Keratinocyte (primary cell): ENCODE data around the gene ARID1B. TPM values are rescaled to one million over a fixed set of nuclear protein-coding genes. Genes with fewer than 3 reads are reported as not detected.

ENCODE experiments used
- DNase-seq: peaks from one replicate; pipeline ENCODE4 v3.0.0-alpha.2; 2011; ENCODE audit warnings: low read depth, missing footprints, low spot score
- FAIRE-seq: peaks from 2 replicates; lab custom pipeline; 2011; peaks lifted over from hg19 to GRCh38; lab: Jason Lieb, UNC
- H2AFZ ChIP-seq: 2 replicates; pipeline ENCODE4 v1.6.0; 2012; ENCODE audit warnings: low read length, control low read depth, inconsistent platforms; ENCODE audit not compliant: control insufficient read depth
- H3K27ac ChIP-seq: 2 replicates; pipeline ENCODE4 v1.5.1; 2011; ENCODE audit warnings: low read length; ENCODE audit not compliant: control insufficient read depth, insufficient read depth
- H3K27me3 ChIP-seq: 3 replicates; pipeline ENCODE4 v1.6.0; 2011; ENCODE audit warnings: low read length; ENCODE audit not compliant: control insufficient read depth, insufficient read depth; ENCODE audit errors: extremely low read depth
- H3K36me3 ChIP-seq, 2 experiments: 2 replicates in 1 of 2; 3 replicates in 1 of 2; pipeline ENCODE4 v1.5.1; 2011; ENCODE audit warnings: low read length in 2 of 2, mild to moderate bottlenecking in 1 of 2; ENCODE audit not compliant: control insufficient read depth in 2 of 2, insufficient read depth in 2 of 2; ENCODE audit errors: extremely low read depth in 1 of 2
- H3K4me1 ChIP-seq: 3 replicates; pipeline ENCODE4 v1.5.1; 2011; ENCODE audit warnings: low read length; ENCODE audit not compliant: control insufficient read depth, insufficient read depth; ENCODE audit errors: extremely low read depth
- H3K4me2 ChIP-seq: 3 replicates; pipeline ENCODE4 v1.6.0; 2011; ENCODE audit warnings: low read depth, low read length; ENCODE audit not compliant: control insufficient read depth, insufficient read depth; ENCODE audit errors: extremely low read depth
- H3K4me3 ChIP-seq, 3 experiments: fragments of 200-600 bp in 1 of 3; sonication (generic) in 1 of 3; 2 replicates in 2 of 3; 3 replicates in 1 of 3; pipeline ENCODE4 v1.5.1; 2011 to 2016; ENCODE audit warnings: low read length in 3 of 3, mild to moderate bottlenecking in 3 of 3, control low read depth in 2 of 3, inconsistent platforms in 1 of 3, low read depth in 1 of 3, mixed read lengths in 1 of 3, mixed run types in 1 of 3, moderate library complexity in 1 of 3; ENCODE audit not compliant: control insufficient read depth in 2 of 3, insufficient read depth in 2 of 3; ENCODE audit errors: extremely low read depth in 1 of 3
- H3K79me2 ChIP-seq: 2 replicates; pipeline ENCODE4 v1.6.0; 2012; ENCODE audit warnings: low read length; ENCODE audit not compliant: control insufficient read depth, insufficient read depth
- H3K9ac ChIP-seq: 3 replicates; pipeline ENCODE4 v1.6.0; 2011; ENCODE audit warnings: low read length; ENCODE audit not compliant: control insufficient read depth, insufficient read depth; ENCODE audit errors: extremely low read depth
- H3K9me1 ChIP-seq: 3 replicates; pipeline ENCODE4 v1.6.0; 2011; ENCODE audit warnings: low read length; ENCODE audit not compliant: control insufficient read depth, insufficient read depth; ENCODE audit errors: extremely low read depth
- H3K9me3 ChIP-seq: 2 replicates; pipeline ENCODE4 v1.5.1; 2012; ENCODE audit warnings: low read depth, low read length; ENCODE audit not compliant: control insufficient read depth
- H4K20me1 ChIP-seq: 3 replicates; pipeline ENCODE4 v1.6.0; 2011; ENCODE audit warnings: low read length; ENCODE audit not compliant: control insufficient read depth, insufficient read depth; ENCODE audit errors: extremely low read depth
- CTCF ChIP-seq, 3 experiments: IDR thresholded peaks in 1 of 3; conservative IDR thresholded peaks in 1 of 3; optimal IDR thresholded peaks in 1 of 3; 2 replicates in 2 of 3; 3 replicates in 1 of 3; pipeline versions ENCODE3 to v1.5.1; 2011; ENCODE audit warnings: low read length in 3 of 3, mild to moderate bottlenecking in 3 of 3, moderate library complexity in 2 of 3, control low read depth in 1 of 3, inconsistent platforms in 1 of 3; ENCODE audit not compliant: insufficient read depth in 2 of 3; ENCODE audit errors: extremely low read depth in 1 of 3
- EZH2 ChIP-seq: IDR thresholded peaks from one replicate; pipeline ENCODE4 v1.6.1; 2012; ENCODE audit warnings: inconsistent platforms, mild to moderate bottlenecking, low read length, moderate library complexity
- dilution Hi-C: fragments of 300-500 bp; cut with MboI; formaldehyde crosslinking; loops from one replicate; pipeline ENCODE4 v1.7.0; 2020; ENCODE audit warnings: low sequenced_read_pairs; ENCODE audit not compliant: extremely low pct_ligation_motif_present
- polyA plus RNA-seq, 5 experiments: library from polyadenylated mRNA; depleted of rRNA in 3 of 5; stranded (reverse) in 3 of 5; stranded (forward) in 1 of 5; unstranded in 1 of 5; fragments of >200 nt; gene quantifications; 1 replicate in 1 of 5; 2 replicates in 3 of 5; 3 replicates in 1 of 5; pipeline versions ENCODE4 v1.2.1 to v1.2.3, GENCODE V29; 2011 to 2012; ENCODE audit warnings: missing spikeins in 2 of 5, low read depth in 1 of 5, low replicate concordance in 1 of 5

Gene ARID1B
- polyA plus RNA-seq, 1 donor (not counting 4 experiments of a cell fraction or from before 2014, with no cell fraction given), result 14.9 TPM

- DNase-seq (no peak), FAIRE-seq (no peak)
- no peak for TF ChIP-seq CTCF (optimal IDR thresholded peaks at IDR 0.05 in 1 of 3, IDR thresholded peaks at IDR 0.05 in 1 of 3, conservative IDR thresholded peaks at IDR 0.05 in 1 of 3; ENCODE audit: extremely low read depth in 1 of 3, insufficient read depth in 2 of 3, low read length in 3 of 3)
- no peak for TF ChIP-seq EZH2
- no peaks in the 10 kb centered on the region for H3K79me2 ChIP-seq
- H2AFZ ChIP-seq, result no peak overlapping the region
- H3K4me3 ChIP-seq, result no peak overlapping the region
- H3K4me1 ChIP-seq, result peaks cover 13% of the 10 kb centered on the region
- H3K4me2 ChIP-seq, result no peak overlapping the region
- H3K9ac ChIP-seq, result no peak overlapping the region
- H3K9me3 ChIP-seq, result no peaks in the 10 kb centered on the region
- no peak overlapping the region for H3K27ac ChIP-seq
- H3K9me1 ChIP-seq, result no peaks in the 10 kb centered on the region
- no peaks in the 10 kb centered on the region for H3K27me3 ChIP-seq
- no peaks in the 10 kb centered on the region for H4K20me1 ChIP-seq
- peaks cover 12 to 20% of the 10 kb centered on the region in 2 experiments for H3K36me3 ChIP-seq
- dilution Hi-C loops, result no loop called here
Measured at GRCh38 chr6:157200611-157201010, 423.4 kb downstream of the ARID1B start.

GRCh38 chr6:157201083-157201482 is 423.9 kb downstream of the ARID1B start:
- Histone ChIP-seq H2AFZ (no peak overlapping the region), H3K9me3 (no peaks in the 10 kb centered on the region), H3K4me3 (no peak overlapping the region), H3K27me3 (no peaks in the 10 kb centered on the region), H3K79me2 (no peaks in the 10 kb centered on the region), H3K36me3 (peaks cover 10 to 18% of the 10 kb centered on the region in 2 experiments), H3K9ac (no peak overlapping the region), H3K4me1 (peaks cover 13% of the 10 kb centered on the region), H3K9me1 (no peaks in the 10 kb centered on the region), H4K20me1 (no peaks in the 10 kb centered on the region), H3K4me2 (no peak overlapping the region), H3K27ac (no peak overlapping the region)
- DNase-seq, result no peak
- FAIRE-seq, result no peak
- TF ChIP-seq CTCF (optimal IDR thresholded peaks at IDR 0.05 in 1 of 3, IDR thresholded peaks at IDR 0.05 in 1 of 3, conservative IDR thresholded peaks at IDR 0.05 in 1 of 3; ENCODE audit: extremely low read depth in 1 of 3, insufficient read depth in 2 of 3, low read length in 3 of 3) (no peak), EZH2 (no peak)
- dilution Hi-C loops, result no loop called here
